ENCODE data around the gene WWOX.

DNA sequence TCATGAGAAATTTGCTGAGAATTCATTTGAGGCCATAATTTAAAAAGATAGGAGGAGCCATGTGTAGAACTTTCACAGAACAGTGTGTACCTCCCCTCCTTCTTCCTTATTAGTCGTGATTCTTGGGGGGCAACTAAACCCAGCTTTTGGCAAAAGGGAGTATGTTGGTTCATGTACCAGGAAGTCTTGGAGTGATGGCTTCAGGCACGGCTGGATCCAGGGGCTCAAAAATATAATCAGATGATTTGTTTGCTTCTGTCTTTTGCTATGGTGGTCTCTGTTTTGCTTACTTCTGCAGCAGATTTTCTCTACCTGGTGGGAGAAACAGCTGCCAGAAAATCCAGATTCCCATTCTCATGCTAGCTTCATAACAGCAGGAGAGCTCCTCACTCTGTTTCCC, 871.2 kb downstream of the WWOX start:
- TF ChIP-seq POLR2A (IDR thresholded peaks at IDR 0.05; ENCODE audit: low read length) (no peak), GATA1 (IDR thresholded peaks at IDR 0.05; ENCODE audit: low read depth, low read length) (no peak)
